Measurements from ENCODE around the gene RALA.

GRCh38 chr7:39621261-39621660, 2.1 kb upstream of the RALA start:
- no peak for TF ChIP-seq POLR2A (IDR thresholded peaks at IDR 0.05)
- TF ChIP-seq, protein P1, sequence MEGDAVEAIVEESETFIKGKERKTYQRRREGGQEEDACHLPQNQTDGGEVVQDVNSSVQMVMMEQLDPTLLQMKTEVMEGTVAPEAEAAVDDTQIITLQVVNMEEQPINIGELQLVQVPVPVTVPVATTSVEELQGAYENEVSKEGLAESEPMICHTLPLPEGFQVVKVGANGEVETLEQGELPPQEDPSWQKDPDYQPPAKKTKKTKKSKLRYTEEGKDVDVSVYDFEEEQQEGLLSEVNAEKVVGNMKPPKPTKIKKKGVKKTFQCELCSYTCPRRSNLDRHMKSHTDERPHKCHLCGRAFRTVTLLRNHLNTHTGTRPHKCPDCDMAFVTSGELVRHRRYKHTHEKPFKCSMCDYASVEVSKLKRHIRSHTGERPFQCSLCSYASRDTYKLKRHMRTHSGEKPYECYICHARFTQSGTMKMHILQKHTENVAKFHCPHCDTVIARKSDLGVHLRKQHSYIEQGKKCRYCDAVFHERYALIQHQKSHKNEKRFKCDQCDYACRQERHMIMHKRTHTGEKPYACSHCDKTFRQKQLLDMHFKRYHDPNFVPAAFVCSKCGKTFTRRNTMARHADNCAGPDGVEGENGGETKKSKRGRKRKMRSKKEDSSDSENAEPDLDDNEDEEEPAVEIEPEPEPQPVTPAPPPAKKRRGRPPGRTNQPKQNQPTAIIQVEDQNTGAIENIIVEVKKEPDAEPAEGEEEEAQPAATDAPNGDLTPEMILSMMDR (IDR thresholded peaks at IDR 0.05 in 8 of 11, conservative IDR thresholded peaks at IDR 0.05 in 3 of 11) = no peak
